K562 (cell line): Measurements from ENCODE around the gene ZNF322. TPM values are rescaled to one million over a fixed set of nuclear protein-coding genes. Genes with fewer than 3 reads are reported as not detected.

Experiments
- ARID1B ChIP-seq: fragments of 450-650 bp; IDR thresholded peaks from 2 replicates; pipeline ENCODE4 v1.6.1; 2016; ENCODE audit warnings: antibody characterized with exemption, mild to moderate bottlenecking, inconsistent platforms
- CREBBP ChIP-seq: IDR thresholded peaks from one replicate; pipeline ENCODE4 v1.6.1; 2012; ENCODE audit warnings: low read depth, mild to moderate bottlenecking, control low read depth, inconsistent platforms, low read length
- CTBP1 ChIP-seq: fragments of 450-650 bp; IDR thresholded peaks from 2 replicates; pipeline ENCODE4 v1.6.1; 2016; ENCODE audit warnings: borderline replicate concordance
- EZH2 ChIP-seq: IDR thresholded peaks from 2 replicates; pipeline ENCODE4 v1.6.1; 2012; ENCODE audit warnings: low read depth, mild to moderate bottlenecking, inconsistent platforms, low read length, borderline replicate concordance
- FOS ChIP-seq: IDR thresholded peaks from 3 replicates; pipeline ENCODE4 v1.6.1; 2011; ENCODE audit not compliant: insufficient read length; ENCODE audit errors: extremely low read depth
- L3MBTL2 ChIP-seq: fragments of 450-650 bp; IDR thresholded peaks from 2 replicates; pipeline ENCODE4 v1.6.1; 2016; ENCODE audit warnings: mild to moderate bottlenecking, moderate library complexity
- PHB2 ChIP-seq: fragments of 450-650 bp; IDR thresholded peaks from 2 replicates; pipeline ENCODE4 v1.6.1; 2017; ENCODE audit warnings: low read depth
- RHOXF2B ChIP-seq: fragments of 250-450 bp; sonication (Bioruptor Pico); conservative IDR thresholded peaks from 2 replicates; pipeline ENCODE4 v1.5.1; 2021
- SAFB ChIP-seq: fragments of 200-400 bp; formaldehyde crosslinking; IDR thresholded peaks from 2 replicates; pipeline ENCODE4 v1.6.1; 2017; ENCODE audit warnings: low read depth, low read length, borderline replicate concordance
- SP1 ChIP-seq: sonication (generic); formaldehyde crosslinking; IDR thresholded peaks from 2 replicates; pipeline ENCODE4 v1.8.1; 2022; ENCODE audit warnings: mild to moderate bottlenecking, missing genetic modification reagents
- ZNF197 ChIP-seq: fragments of 200-800 bp; sonication (Bioruptor generic); IDR thresholded peaks from 2 replicates; pipeline ENCODE4 v1.6.1; 2016; ENCODE audit warnings: low read depth, missing genetic modification characterization, missing compliant biosample characterization
- ZNF589 ChIP-seq: fragments of 200-800 bp; sonication (Bioruptor generic); IDR thresholded peaks from 2 replicates; pipeline ENCODE4 v1.6.1; 2016; ENCODE audit warnings: low read depth, missing genetic modification characterization, missing compliant biosample characterization
- ZNF79 ChIP-seq: fragments of 250-450 bp; sonication (Bioruptor Pico); IDR thresholded peaks from 2 replicates; pipeline ENCODE4 v1.4.0; 2020; ENCODE audit warnings: low read depth, mild to moderate bottlenecking, moderate library complexity
- polyA plus RNA-seq, 8 experiments: library from polyadenylated mRNA; depleted of rRNA in 4 of 8; stranded (reverse) in 5 of 8; unstranded in 3 of 8; fragments of >200 nt; fragmentation: Nextera tagmentation in 2 of 8; fragmentation: Illumina TruSeq in 1 of 8; extraction: Ambion mirVana in 2 of 8; extraction: Trizol in 1 of 8; gene quantifications; 2 replicates each; pipeline versions ENCODE4 v1.2.1 to v1.2.3, GENCODE V29; 2011 to 2014; ENCODE audit warnings: inconsistent platforms in 1 of 8, missing spikeins in 1 of 8
- total RNA-seq, 7 experiments: library from RNA; depleted of rRNA in 6 of 7; stranded (reverse); fragments of >200 nt in 6 of 7; fragmentation: Illumina TruSeq in 2 of 7; extraction: Trizol in 2 of 7; gene quantifications; 2 replicates each; pipeline versions ENCODE4 v1.2.1 to v1.2.3, GENCODE V29; 2011 to 2021; ENCODE audit warnings: low replicate concordance in 1 of 7
- TF ChIP-seq, protein P1 (sequence below): fragments of 450-650 bp; formaldehyde crosslinking; IDR thresholded peaks from 2 replicates; pipeline ENCODE4 v1.4.0; 2020; ENCODE audit warnings: mild to moderate bottlenecking, moderate library complexity
- TF ChIP-seq, protein P2 (sequence below), 3 experiments: fragments of 200-800 bp in 1 of 3; fragments of 250-450 bp in 1 of 3; fragments of 450-650 bp in 1 of 3; sonication (Bioruptor Pico) in 1 of 3; sonication (Bioruptor generic) in 1 of 3; formaldehyde crosslinking in 1 of 3; IDR thresholded peaks; 2 replicates each; pipeline versions ENCODE4 v1.6.1 to v1.8.0; 2016 to 2022; ENCODE audit warnings: mild to moderate bottlenecking in 2 of 3, missing genetic modification characterization in 2 of 3, missing compliant biosample characterization in 1 of 3, moderate library complexity in 1 of 3
- TF ChIP-seq, protein P3 (sequence below): fragments of 250-450 bp; sonication (Bioruptor Pico); IDR thresholded peaks from 2 replicates; pipeline ENCODE4 v1.4.0; 2020; ENCODE audit warnings: mild to moderate bottlenecking
- TF ChIP-seq, protein P4 (sequence below): fragments of 450-650 bp; IDR thresholded peaks from 2 replicates; pipeline ENCODE4 v1.6.1; 2016; ENCODE audit warnings: mild to moderate bottlenecking

ZNF322 gene
- total and polyA plus RNA-seq, 9 of the 15 experiments (the other 6 are each of a cell fraction or from before 2014, with no cell fraction given): 4.7 to 31.2 (median 18.7) TPM

DNA sequence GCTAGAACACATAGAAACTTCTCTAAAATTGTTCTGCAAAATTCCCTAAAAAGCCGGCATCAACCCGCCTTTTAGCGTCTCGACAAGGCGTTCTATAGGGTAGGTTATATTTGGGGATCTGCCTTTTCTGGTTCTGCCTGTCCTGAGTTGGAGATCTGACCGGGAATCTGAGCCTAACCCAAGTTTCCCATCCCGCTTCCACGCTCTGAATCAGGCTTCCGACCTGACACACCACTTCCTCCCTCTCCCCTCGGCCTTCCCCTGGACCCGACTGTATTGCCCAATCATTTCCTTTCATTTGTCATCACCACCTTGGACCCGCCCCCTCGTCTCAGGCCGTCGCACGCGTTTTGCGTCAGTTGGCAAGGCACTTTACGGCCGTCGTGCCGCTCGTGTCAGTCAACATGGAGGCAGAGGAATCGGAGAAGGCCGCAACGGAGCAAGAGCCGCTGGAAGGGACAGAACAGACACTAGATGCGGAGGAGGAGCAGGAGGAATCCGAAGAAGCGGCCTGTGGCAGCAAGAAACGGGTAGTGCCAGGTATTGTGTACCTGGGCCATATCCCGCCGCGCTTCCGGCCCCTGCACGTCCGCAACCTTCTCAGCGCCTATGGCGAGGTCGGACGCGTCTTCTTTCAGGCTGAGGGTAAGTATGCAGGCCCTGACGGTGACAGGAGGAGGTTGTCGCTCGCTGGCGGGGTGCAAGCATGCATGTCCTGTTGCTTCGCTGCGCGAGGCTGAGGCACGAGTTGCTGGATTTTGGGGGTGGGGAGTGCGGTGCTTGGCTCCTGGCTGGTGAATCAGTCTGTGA lies 62.8 kb downstream of the ZNF322 start, which contains the start of gene ABT1 (continued):
- TF ChIP-seq ZNF589 (CRISPR knock-in tag) (no peak), SP1 (peak; percentile 100), ZNF79 (CRISPR knock-in tag) (no peak), ZNF197 (CRISPR knock-in tag) (no peak), PHB2 (no peak; the same call in 1 of the 2 replicates), L3MBTL2 (peak; percentile 47), CTBP1 (peak; percentile 92), ARID1B (peak; percentile 59), CREBBP (no peak), FOS (no peak), EZH2 (no peak), SAFB (no peak), RHOXF2B (CRISPR knock-in tag) (0 out of 2 replicates have a peak, but pooled peaks have one; percentile 36)
- TF ChIP-seq, protein P1, sequence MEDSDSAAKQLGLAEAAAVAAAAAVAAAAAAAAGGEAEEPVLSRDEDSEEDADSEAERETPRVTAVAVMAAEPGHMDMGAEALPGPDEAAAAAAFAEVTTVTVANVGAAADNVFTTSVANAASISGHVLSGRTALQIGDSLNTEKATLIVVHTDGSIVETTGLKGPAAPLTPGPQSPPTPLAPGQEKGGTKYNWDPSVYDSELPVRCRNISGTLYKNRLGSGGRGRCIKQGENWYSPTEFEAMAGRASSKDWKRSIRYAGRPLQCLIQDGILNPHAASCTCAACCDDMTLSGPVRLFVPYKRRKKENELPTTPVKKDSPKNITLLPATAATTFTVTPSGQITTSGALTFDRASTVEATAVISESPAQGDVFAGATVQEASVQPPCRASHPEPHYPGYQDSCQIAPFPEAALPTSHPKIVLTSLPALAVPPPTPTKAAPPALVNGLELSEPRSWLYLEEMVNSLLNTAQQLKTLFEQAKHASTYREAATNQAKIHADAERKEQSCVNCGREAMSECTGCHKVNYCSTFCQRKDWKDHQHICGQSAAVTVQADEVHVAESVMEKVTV (CRISPR knock-in tag): 0 out of 2 replicates have a peak, but pooled peaks have one; percentile 15
- TF ChIP-seq, protein P2, sequence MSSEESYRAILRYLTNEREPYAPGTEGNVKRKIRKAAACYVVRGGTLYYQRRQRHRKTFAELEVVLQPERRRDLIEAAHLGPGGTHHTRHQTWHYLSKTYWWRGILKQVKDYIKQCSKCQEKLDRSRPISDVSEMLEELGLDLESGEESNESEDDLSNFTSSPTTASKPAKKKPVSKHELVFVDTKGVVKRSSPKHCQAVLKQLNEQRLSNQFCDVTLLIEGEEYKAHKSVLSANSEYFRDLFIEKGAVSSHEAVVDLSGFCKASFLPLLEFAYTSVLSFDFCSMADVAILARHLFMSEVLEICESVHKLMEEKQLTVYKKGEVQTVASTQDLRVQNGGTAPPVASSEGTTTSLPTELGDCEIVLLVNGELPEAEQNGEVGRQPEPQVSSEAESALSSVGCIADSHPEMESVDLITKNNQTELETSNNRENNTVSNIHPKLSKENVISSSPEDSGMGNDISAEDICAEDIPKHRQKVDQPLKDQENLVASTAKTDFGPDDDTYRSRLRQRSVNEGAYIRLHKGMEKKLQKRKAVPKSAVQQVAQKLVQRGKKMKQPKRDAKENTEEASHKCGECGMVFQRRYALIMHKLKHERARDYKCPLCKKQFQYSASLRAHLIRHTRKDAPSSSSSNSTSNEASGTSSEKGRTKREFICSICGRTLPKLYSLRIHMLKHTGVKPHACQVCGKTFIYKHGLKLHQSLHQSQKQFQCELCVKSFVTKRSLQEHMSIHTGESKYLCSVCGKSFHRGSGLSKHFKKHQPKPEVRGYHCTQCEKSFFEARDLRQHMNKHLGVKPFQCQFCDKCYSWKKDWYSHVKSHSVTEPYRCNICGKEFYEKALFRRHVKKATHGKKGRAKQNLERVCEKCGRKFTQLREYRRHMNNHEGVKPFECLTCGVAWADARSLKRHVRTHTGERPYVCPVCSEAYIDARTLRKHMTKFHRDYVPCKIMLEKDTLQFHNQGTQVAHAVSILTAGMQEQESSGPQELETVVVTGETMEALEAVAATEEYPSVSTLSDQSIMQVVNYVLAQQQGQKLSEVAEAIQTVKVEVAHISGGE (CRISPR knock-in tag; IDR thresholded peaks at IDR 0.05): peak in 1 of 3 experiments; percentile 80; a peak in 2 of 6 replicates
- TF ChIP-seq, protein P3, sequence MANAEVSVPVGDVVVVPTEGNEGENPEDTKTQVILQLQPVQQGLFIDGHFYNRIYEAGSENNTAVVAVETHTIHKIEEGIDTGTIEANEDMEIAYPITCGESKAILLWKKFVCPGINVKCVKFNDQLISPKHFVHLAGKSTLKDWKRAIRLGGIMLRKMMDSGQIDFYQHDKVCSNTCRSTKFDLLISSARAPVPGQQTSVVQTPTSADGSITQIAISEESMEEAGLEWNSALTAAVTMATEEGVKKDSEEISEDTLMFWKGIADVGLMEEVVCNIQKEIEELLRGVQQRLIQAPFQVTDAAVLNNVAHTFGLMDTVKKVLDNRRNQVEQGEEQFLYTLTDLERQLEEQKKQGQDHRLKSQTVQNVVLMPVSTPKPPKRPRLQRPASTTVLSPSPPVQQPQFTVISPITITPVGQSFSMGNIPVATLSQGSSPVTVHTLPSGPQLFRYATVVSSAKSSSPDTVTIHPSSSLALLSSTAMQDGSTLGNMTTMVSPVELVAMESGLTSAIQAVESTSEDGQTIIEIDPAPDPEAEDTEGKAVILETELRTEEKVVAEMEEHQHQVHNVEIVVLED (CRISPR knock-in tag): peak; percentile 63; the same call in 1 of the 2 replicates
- TF ChIP-seq, protein P4, sequence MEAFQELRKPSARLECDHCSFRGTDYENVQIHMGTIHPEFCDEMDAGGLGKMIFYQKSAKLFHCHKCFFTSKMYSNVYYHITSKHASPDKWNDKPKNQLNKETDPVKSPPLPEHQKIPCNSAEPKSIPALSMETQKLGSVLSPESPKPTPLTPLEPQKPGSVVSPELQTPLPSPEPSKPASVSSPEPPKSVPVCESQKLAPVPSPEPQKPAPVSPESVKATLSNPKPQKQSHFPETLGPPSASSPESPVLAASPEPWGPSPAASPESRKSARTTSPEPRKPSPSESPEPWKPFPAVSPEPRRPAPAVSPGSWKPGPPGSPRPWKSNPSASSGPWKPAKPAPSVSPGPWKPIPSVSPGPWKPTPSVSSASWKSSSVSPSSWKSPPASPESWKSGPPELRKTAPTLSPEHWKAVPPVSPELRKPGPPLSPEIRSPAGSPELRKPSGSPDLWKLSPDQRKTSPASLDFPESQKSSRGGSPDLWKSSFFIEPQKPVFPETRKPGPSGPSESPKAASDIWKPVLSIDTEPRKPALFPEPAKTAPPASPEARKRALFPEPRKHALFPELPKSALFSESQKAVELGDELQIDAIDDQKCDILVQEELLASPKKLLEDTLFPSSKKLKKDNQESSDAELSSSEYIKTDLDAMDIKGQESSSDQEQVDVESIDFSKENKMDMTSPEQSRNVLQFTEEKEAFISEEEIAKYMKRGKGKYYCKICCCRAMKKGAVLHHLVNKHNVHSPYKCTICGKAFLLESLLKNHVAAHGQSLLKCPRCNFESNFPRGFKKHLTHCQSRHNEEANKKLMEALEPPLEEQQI: peak; percentile 29; the same call in 1 of the 2 replicates
